H4 (cell line): Measurements from ENCODE around the gene OR2G2. TPM values are rescaled to one million over a fixed set of nuclear protein-coding genes. Genes with fewer than 3 reads are reported as not detected.

ENCODE experiments used
- total RNA-seq: library from RNA; depleted of rRNA; stranded (reverse); fragments of >200 nt; shearing (Covaris generic); gene quantifications from 2 replicates; pipeline ENCODE4 v1.2.3, GENCODE V29; 2014; rRNA removed

Gene OR2G2
- total RNA-seq, 1 experiment from 2014 or later = not detected

Other genes with a start within 250 kb of the OR2G2 start
- gene NLRP3, start 172.2 kb upstream of the OR2G2 start, total RNA-seq = 0.50 TPM in 1 of 2 replicates, not detected in the other
- gene OR2B11, start 130.3 kb upstream of the OR2G2 start, total RNA-seq = not detected in 2 replicates
- not detected in 2 replicates for gene OR2C3, start 51.9 kb upstream of the OR2G2 start, total RNA-seq
- 0.29 and 1.9 TPM in 2 replicates for gene GCSAML, start 39.2 kb upstream of the OR2G2 start, total RNA-seq
- not detected in 2 replicates for gene OR2G3, start 17.2 kb downstream of the OR2G2 start, total RNA-seq
- not detected in 2 replicates for gene OR13G1, start 91.4 kb downstream of the OR2G2 start, total RNA-seq
- gene OR6F1, start 128.3 kb downstream of the OR2G2 start, total RNA-seq = not detected in 2 replicates
- not detected in 2 replicates for gene OR14K1, start 150.3 kb downstream of the OR2G2 start, total RNA-seq
- not detected in 2 replicates for gene OR14A2, start 159.8 kb downstream of the OR2G2 start, total RNA-seq
- gene OR1C1, start 172.2 kb downstream of the OR2G2 start, total RNA-seq = not detected in 2 replicates
- gene OR14A16, start 235.8 kb downstream of the OR2G2 start, total RNA-seq = not detected in 2 replicates